ENCODE results near the gene LTBP1.

The LTBP1 gene

DNA sequence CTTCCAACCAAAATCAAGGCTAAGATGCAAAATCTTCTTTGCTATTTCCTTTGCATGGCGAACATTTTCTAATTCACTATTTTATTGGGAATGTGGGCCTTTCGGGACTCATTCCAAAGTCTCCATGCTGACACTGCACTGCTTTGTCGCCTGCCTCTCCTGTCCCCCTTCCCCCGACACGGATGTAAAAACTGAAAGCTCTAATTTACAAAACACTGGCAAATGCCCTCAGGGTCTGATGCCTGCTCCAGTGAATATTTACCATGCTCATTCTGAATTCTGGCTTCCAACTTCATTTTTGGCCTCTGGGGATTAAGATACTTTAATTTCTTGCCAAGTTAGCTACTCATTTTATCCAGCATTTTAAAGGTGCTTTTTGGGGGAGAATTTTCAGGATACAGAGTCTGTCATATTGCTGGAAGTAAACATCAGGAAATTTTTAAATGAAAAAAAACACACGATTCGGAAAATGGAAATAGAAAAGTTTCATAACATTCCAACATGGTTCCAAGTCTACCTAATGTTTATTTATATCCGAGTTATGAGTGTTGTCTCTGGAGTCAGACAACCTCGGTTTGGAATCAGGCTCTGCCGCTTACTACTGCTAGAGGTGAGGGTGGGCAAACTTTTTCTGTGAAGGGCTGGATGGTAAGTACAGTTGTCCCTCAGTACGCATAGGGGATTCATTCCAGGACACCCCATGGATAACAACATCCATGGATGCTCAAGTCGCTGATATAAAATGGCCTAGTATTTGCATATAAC lies 14.6 kb upstream of the LTBP1 start:
- DNase-seq (ENCODE audit: low read depth) = no peak

DNA sequence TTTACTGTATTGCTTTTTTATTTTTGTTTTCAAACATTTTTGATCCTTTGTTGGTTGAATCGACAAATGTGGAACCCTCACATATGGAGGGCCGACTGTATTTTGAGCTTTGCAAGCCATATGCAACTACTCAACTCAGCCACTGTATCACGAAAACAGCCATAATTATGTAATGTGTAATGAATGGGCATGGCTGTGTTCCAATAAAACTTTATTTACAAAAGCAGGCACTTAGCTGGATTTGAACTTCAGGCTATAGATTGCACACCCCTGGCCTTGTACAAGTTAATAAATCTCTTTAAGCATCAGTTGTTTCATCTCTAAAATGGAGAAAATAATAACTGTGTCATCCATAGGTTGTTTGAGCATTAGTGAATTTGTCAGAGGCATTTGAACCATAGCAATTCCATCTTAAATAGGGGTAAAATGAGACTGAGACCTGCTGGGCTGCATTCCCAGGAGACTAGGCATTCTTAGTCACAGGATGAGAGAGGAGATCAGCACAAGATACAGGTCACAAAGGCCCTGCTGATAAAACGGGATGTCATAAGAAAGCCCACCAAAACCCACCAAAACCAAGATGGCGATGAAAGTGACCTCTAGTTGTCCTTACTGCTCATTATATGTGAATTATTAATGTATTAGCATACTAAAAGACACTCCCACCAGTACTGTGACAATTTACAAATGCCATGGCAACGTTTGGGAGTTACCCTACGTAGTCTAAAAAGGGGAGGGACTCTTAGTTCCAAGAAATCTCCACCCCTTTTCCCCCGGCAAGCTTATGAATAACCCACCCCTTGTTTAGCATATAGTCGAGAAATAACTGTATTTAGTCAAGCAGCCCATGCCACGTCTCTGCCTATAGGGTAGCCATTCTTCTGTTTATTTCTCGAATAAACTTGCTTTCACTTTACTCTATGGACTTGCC lies 13.7 kb upstream of the LTBP1 start:
- no peak for DNase-seq (ENCODE audit: low read depth)

DNA sequence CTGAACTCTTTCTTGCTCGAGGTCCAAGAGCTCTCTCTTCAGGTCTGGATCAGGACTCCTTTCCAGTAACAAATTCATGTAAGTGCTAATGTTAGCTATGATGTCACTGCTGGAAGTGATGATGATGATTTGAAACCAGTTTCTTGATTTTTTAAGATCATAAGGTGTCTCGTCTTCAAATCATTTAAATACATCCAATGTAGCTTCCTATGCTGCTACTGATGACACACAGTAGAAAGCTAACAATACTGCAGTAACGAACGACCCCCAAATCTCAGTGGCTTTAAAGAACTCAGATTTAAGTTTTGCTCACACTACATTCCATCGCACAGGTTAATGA lies 13.0 kb upstream of the LTBP1 start:
- DNase-seq (ENCODE audit: low read depth) = no peak

DNA sequence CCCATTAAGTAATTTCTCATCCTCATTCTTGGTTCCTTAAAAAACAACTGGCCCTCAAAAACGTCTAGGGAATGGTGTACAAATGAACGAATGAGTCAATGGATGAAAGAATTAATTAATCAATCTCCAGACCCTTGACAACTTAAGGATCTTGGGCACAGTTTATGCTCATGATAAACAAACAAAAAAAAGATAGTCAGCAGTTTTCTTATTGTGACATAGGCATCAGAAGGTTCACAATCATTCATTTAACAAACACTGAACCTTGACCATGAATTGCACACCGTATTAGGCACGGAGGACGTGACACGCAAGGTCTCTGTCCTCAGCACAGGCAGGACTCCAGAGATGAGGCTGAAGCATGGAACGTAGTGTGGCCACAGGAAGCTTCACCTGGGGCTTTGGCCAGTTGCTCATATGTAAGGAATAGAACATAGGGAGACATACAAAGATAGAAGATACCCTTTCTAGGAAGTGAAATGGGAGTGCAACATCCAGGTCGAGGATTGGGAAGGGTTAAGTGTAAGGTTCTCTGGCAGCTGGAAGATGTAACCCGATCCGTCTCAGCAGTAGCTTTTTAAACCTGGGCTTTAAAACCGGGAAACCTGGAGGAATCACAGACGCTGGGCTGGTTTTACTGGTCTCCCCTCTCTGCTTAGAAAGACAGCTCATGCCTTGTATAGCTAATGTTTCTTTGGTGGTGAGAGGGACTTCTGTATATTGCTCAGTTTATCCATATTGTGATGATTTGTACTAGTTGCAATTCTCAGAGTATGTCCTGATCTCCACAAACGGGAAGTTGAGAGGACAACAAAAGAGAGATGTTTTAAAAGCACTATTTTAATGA lies 8.9 kb upstream of the LTBP1 start:
- no peak for DNase-seq (ENCODE audit: low read depth)

DNA sequence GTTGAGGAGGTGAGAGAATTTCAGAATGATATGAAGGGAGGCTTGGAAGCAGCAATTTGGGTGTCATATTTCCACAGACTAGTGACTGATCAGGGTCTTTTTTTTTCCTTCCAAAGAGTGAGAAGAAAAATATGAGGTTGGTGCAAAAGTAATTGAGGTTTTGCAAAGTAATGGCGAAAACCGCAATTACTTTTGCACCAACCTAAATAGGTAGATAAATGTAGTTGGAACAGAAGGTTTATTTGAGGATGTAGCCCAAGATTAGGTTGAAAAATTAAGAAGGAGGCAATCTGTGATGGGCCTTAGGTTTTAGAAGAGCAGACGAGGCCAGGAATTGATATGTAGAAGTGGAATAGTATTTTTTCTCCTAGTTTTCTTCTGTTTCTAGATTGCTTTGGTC lies 7.8 kb upstream of the LTBP1 start:
- DNase-seq (ENCODE audit: low read depth) = no peak

DNA sequence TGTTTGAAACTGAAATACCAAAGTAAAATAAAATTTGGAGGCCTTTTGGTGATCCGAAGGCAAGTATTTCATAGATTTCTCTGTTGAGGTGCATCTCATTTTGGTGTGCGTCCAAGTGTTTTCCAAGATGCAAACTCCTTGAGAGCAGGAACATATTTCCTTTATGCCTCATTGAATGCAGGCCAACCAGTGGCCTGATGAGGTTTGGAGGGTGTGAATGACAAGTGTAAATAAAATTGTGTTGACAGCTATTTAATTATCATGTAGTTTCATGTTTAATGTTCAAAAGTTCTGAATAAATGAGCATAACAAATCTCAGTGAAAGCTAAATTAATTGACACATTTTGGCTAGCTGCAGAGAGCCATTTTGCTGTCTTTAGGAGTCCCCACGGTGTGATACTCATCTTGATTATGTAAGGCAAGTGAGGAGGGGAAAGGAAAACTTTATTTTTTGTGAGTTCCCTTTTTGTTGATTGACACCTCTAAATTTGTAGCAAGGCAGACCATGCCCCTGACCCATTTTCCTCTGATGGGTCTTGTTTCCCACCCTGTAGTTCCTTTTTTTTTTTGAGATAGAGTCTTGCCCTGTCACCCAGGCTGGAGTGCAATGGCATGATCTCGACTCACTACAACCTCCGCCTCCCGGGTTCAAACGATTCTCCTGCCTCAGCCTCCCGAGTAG lies 6.3 kb upstream of the LTBP1 start:
- no peak for DNase-seq (ENCODE audit: low read depth)

DNA sequence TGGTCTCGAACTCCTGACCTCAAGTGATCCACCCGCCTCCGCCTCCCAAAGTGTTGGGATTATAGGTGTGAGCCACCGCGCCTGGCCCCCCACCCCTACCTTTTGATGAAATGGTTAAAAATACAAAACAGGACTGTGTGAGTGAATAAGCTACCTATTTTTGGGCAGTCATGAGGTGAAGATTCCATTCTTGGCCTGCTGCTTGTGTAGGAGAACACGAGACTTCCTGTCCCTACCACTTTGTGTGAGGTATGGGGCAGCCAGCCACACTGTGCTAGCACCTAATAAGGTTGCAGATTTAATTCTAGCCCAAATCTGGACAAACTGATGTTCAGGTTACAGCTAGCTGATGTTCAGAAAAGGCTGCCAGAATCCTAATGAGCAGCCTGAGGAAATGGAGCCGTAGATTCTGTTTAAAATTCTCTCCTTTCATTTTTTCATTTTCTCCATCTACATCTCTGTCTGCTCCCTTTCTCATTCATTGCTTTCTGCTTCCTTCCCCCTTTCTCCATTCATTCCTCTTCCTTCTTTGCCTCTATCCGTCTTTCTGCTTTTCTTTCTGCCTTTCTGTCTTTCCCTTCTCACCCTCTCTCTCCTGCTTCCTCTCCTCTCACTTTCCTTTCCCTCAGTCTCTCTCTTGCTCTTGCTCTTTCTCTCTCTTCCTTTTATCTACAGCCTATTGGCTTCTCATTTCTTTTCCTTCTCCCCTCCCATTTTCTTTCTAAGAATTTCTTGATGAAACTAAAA lies 4.6 kb upstream of the LTBP1 start:
- DNase-seq (ENCODE audit: low read depth) = no peak

DNA sequence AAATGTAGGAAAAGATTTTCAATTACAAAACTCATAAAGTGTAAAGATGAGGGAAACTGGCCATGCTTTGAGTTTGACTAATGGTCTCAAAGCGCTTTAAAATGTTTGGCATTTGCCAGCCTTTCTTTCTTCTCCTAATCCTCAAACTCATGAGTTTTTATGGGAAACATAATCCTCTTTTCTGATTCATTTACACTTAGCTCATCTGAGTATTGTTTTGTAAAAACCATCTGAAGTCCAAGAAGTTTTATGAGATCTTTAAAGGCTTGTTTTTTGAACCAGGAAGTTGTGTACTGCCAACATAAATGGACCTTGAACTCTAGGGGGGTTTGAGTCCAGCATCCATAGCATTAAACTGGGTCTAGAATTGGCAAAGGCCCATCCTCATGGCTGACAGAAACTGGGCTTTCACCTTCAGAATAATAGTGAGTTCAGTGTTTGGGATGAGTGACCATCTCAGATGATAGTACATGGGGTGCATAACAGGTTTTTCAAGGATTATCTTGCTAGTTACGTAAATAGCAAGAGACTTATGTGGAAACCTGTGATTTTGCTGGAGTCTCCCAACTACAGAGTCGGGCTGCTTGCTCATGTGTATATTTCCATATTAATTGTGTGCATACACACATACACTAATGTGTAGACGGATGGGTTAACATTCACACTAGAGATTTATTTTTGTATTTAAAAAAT lies 3.8 kb upstream of the LTBP1 start:
- DNase-seq (ENCODE audit: low read depth) = no peak

DNA sequence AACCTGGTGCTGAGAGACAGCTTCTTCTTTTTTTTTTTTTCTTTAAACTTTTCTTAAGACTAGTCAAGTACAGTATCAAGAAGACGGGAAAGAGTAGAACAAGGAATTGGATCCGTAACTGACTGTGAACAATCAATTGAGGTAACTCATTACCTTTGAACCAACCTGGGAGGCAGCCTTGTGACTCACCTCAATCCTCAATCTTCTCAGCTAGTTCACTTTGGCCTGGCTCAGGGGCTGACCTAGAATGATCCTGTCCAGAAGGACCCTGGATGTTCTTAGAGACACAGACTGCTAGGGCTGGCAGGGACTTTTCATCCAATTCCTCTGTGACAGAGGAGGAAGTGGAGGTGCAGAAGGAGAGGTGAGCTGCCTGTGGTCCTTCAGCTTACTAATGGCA lies 1.5 kb upstream of the LTBP1 start:
- DNase-seq (ENCODE audit: low read depth) = no peak

DNA sequence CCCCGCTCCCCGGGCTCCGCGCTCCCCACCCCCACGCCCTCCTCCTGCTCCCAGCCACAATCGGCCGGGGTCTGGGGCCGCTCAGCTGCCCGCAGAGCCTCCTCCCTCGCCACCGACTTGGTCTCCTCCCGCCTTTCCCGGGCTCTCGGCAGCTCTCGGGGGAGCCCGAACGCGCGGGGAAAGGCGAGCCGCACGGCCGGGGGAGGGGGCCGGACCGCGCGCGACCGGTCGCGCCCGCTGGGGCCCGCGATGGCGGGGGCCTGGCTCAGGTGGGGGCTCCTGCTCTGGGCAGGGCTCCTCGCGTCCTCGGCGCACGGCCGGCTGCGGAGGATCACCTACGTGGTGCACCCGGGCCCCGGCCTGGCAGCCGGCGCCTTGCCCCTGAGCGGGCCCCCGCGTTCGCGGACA lies 327 bp downstream of the LTBP1 start:
- DNase-seq (ENCODE audit: low read depth) = no peak

DNA sequence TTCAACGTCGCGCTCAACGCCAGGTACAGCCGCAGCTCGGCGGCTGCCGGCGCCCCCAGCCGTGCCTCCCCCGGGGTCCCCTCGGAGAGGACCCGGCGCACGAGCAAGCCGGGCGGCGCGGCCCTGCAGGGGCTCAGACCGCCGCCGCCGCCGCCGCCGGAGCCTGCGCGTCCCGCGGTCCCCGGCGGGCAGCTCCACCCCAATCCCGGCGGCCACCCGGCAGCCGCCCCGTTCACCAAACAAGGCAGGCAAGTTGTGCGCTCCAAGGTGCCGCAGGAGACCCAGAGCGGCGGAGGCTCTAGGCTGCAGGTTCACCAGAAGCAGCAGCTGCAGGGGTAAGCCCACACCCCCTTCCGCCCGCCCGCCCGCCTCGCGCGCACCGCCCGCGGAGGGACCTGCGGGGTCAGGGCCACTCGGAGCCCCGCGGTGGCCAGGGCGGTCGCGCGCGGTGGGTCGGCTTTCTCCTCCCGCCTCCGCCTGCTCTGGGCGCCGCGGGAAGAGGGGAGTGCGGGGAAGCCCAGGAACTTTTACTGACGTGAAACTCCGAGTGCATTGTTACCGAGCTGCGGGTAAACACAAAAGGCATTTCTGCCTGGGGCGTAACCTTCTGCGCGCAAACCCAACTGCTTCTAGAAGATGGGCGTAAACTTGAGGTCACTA lies 861 bp downstream of the LTBP1 start:
- no peak for DNase-seq (ENCODE audit: low read depth)

DNA sequence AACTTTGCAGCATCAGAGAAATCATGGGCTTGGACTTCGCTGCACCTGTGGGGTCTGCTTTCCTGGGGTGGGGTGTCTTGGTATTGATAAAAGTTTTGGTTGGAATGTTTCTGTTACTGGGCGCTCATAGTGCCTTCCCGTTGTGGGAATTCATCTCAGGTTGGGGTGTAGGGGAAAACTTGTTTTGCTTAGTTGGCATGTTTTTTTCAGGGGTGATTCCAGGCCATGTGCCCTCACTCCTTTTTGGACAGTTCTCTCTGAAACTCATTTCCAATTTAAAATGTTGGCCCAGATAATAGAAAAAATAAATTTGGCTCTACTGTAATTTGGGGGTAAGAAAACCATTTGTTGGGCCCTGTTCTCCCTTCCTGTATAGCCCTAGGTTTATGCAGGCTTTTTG lies 1.5 kb downstream of the LTBP1 start:
- DNase-seq (ENCODE audit: low read depth) = no peak

DNA sequence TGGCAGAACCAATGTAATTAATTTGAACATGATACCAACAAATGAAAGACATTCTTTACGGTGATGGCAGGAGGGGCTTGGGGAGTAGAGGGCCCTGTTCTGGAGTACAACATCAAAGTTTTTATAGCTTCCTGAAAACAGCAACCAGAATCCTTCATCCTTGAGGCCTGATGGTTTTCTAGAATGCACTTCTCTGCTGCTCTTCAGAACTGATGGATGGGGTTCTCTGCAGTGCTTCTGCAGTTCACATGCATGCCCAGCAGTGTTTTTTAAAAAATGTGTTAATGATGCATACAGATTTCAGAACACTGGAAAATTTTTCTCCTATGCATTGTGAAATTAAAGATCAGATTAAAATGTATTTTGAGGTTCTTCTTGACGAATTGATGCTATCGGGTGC lies 2.5 kb downstream of the LTBP1 start:
- DNase-seq (ENCODE audit: low read depth) = no peak

DNA sequence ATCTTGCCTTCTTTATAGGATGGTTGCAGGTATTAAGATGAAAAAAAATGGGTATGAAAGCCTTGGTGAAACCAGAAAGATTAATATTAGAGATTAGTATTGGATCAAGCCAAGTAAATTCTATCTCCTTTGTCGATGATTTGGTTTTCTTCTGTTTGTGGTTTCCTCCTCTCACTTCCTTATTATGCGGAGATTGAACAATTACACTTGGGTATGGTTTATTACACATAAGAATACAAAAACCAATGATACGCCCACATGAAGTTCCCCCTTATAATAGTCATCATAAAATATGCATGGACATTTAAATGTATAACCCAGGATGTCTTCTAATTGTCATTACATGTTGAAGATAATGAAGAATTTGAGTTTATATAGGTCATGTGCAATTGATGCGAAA lies 4.9 kb downstream of the LTBP1 start:
- DNase-seq (ENCODE audit: low read depth) = no peak

DNA sequence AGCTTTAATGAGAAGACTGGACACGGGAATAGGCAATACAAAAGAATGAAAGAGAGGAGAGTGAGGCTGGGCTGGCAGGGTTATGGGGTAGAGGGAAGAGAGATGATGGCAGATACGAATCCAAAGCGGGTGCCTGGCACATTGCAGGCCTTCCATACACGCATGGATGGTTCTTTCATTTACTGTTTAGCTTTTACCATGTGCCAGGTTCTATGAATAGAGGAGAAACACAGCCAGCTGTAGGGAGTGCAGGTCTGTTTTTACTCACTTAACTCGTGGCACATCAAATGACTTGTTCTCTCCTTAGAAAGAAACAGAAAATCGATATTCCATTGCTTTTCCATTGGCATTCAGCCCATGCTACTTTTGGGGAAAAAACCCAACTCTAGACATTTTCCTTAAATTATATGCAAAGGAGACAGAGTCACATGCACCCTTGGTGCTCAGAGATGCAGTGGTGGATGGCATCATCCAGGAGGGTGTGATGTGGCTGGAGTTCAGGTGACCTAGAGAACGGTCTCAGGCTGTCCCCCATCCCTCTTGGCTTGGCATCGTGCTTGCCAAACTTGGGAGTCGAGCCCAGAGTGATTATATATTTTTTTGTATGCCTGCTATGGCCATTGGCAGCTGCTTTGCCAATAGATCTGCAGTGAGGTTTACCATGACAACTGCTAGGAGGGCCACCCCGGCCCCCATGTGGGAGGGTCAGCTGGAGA lies 6.2 kb downstream of the LTBP1 start:
- no peak for DNase-seq (ENCODE audit: low read depth)

DNA sequence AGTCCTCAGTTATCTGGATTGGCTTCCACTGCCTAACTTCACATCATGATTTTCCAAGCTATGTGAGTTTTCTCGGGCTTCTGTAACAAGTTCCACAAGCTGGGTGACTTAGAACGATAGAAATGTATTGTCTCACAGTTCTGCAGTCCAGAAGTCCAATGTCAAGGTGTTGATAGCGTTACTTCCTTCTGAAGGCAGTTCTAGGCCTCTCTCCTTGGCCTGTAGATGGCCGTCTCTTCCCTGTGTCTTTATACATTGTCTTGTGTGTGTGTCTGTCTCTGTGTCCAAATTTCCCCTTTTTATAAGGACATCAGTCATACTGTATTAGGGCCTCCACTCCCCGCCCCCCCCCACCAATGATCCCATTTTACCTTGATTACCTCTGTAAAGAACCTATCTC lies 7.5 kb downstream of the LTBP1 start:
- DNase-seq (ENCODE audit: low read depth) = no peak

DNA sequence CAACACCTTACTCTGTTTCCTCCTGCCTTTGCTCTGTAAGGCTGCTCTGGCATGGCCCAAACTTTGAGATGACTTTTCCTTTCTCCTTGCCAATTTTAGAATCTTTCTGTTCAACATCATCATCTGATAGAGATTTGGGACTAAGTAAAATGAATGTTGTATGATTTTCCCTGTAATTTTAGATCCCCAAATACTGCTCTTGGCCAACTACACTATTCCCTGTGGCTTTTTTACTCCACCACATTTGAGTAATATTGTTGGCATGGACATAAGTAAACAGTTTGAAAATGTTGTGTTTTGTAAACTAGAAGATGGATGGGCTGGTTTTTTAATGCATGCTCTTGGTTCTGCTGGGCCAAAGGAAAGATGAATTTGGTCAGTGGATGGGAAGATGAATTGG lies 12.1 kb downstream of the LTBP1 start:
- DNase-seq (ENCODE audit: low read depth) = no peak

DNA sequence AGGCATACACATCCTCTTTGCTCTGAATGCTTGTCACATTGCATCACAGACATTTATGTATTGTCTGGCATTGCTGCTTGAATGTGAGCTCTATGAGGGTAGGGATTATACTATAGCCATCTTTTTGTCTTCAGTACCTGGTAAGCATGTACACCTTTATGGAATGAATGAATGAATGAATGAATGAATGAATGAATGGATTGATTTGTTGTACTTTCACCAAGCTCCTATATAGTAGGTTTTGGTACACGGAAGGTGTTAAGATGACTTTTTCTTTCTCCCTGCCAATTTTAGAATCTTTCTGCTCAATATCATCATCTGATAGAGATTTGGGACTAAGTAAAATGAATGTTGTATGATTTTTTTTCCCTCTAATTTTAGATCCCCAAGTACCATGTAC lies 13.5 kb downstream of the LTBP1 start:
- DNase-seq (ENCODE audit: low read depth) = no peak

DNA sequence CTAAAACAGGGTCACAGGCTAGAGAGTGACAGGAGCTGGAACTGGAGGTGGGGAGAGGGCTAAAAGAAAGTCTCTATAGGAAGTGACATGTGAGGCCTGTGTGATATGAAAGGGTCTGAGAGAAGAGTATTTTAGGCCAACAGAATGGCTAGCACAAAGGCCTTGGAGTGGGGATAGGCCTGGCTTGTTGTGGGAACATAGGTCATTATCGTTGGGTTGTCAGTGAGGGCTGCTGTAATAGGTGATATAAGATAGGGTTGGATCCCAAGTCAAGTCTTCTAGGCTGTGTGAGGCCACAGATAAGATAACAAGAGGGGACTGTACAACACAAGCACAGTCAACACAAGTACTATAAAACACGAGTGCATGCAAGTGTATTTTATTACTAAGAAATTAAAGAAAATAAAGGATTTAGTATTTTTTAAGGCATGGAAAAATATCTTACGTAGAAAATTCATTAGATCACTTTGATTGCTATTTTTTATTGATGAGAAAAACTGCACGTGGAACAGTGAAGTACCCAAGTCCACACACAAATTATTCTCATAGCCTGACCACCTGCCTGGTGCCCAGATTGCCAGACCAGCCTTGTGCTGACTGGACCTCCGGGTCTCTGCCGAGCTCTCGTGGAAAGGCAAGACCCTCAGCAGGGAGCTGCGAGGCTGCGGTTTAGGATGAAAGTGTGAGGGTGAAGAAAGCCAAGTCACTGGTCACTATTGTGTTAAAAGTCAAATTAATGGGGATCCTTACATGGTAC lies 14.1 kb downstream of the LTBP1 start:
- DNase-seq (ENCODE audit: low read depth) = no peak
